GM18511 (cell line): Measurements from ENCODE around the gene RFX7.

ENCODE experiments used
- ATAC-seq: cut with Tn5 transposase; IDR thresholded peaks from one replicate; pipeline ENCODE4 v1.9.1; 2021; ENCODE audit warnings: mild to moderate bottlenecking, moderate library complexity; ENCODE audit not compliant: unreplicated experiment

Gene RFX7

GRCh38 chr15:56244811-56245576 lies 1.3 kb upstream of the RFX7 start:
- no peak for ATAC-seq

GRCh38 chr15:56244038-56244810 lies 545 bp upstream of the RFX7 start:
- ATAC-seq = no peak

GRCh38 chr15:56242576-56243162 lies 1.0 kb downstream of the RFX7 start:
- ATAC-seq = no peak

- no peak for ATAC-seq
Measured at GRCh38 chr15:56241374-56242105, 2.1 kb downstream of the RFX7 start.

DNA sequence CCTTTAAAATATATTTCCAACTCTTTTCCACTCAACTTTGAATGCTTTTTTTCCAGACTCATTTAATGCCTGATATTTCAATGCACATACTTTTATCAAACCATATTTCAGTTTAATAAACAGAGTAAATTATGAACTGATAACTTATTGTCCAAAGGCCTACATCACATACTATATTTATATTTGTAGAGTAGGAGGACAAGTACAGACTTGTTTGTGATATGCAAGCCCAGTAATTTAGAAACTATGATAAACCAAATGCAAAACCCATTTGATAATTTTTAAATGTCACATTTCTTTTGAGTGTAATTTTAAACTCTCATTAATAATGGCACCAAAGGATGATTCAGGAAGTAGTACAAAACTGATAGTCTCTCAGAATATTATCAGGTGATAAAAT lies 3.3 kb downstream of the RFX7 start:
- no peak for ATAC-seq

GRCh38 chr15:56236197-56236596 lies 7.5 kb downstream of the RFX7 start:
- ATAC-seq = no peak

- ATAC-seq = no peak
Measured at GRCh38 chr15:56234804-56235203, 8.9 kb downstream of the RFX7 start.

- ATAC-seq = no peak
Measured at GRCh38 chr15:56233549-56233948, 10.1 kb downstream of the RFX7 start.

DNA sequence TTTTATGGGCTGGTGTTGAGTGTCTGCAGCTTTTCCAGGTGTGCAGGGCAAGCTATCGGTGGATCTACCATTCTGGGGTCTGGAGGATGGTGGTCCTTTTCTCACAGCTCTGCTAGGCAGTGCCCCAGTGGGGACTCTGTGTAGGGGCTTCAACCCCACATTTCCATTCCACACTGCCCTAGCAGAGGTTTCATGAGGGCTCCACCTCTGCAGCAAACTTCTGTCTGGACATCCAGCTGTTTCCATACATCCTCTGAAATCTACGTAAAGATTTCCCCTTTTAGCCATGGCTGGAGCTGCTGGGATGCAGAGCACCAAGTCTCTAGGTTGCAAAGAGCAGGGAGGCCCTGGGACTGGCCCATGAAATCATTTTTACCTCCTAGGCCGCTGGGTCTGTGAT lies 11.6 kb downstream of the RFX7 start:
- ATAC-seq = no peak

DNA sequence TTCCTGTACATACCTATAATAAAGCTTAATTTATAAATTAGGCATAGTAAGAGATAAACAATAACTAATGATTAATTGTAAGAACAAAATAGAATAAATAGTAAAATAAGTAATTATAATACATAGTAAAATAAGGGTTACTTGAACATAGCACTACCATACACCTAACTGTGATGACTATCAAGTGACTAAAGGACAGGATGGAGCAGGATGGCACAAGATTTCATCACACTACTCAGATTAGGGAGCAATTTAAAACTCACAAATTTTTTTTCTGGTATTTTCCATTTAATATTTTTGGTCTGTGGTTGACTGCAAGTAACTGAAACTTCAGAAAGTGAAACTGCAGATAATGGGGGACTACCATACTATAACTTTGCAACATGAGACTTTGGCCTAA lies 14.8 kb downstream of the RFX7 start:
- no peak for ATAC-seq

DNA sequence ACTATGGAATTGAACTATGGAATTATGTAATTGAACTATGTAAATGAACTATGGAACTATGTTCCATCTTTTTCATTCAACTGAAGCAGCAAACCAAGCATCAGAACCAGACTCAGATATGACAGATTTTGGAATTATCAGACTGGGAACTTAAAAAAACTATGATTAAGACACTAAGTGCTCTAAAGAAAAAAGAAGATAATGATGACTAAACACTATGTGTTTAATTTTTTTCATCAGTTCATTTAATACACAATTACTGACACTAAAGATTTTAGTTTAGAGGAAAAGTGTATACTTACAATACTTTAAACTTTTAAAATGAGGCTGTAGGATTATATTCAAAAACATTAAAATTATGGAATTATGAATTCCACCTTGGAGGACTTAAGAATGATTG lies 15.3 kb downstream of the RFX7 start:
- no peak for ATAC-seq

DNA sequence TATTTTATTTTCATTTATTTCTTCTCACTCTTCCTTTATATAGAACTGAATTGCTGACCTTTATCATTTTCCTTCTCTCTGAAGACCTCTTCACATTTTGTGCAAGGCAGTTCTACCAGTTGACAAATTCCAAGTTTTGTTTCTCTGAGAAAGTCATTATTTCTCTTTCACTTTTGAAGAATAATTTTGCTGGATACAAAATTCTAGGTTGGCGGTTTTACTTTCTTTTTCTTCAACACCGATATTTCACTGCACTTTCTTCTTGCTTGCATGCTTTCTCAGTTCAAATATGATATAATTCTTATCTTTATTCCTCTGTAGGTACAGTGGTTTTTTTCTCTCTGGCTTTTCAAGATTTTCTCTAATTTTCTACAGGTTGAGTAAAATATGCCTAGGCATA lies 15.9 kb downstream of the RFX7 start:
- no peak for ATAC-seq

GRCh38 chr15:56227306-56227705 lies 16.4 kb downstream of the RFX7 start:
- ATAC-seq = no peak

DNA sequence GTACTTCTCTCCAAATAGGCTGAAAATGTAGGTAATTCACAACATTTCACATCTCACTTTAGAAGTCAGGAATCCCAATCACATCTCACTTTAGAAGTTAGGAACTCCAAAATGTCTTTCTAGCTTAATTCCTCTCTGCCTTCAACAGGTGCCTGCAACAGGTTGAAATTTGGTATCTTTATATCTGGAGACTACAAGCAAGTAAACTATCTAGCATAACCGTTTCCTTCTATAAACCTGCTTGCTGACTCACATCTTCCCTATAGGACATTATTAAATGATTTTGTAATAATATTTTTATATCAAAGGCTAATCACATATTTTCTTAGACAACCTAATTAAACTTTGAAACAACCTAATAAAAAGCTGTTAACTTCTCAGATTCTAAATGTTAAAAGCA lies 18.2 kb downstream of the RFX7 start:
- no peak for ATAC-seq

- no peak for ATAC-seq
Measured at GRCh38 chr15:56222302-56222701, 21.4 kb downstream of the RFX7 start.

- no peak for ATAC-seq
Measured at GRCh38 chr15:56217341-56217740, 26.3 kb downstream of the RFX7 start.

DNA sequence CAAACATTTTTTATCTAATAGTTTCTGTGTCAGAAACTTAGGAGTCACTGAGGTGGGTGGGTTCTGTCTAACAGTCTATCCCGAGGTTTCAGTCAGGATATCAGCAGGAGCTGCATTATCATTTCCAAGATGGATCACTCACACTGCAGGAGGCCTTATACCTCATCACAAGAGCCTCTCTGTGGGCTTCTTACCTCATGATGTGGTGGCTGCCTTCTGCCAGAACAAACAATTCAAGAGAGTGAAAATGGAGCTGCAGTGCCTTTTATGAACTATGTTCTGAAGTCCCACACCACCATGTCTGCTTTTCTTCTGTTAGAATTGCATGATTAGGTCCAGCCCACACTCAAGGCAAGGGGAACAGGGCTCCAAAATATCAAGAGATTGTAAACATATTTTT lies 27.9 kb downstream of the RFX7 start:
- ATAC-seq = no peak

- ATAC-seq = no peak
Measured at GRCh38 chr15:56211960-56212550, 31.6 kb downstream of the RFX7 start.

DNA sequence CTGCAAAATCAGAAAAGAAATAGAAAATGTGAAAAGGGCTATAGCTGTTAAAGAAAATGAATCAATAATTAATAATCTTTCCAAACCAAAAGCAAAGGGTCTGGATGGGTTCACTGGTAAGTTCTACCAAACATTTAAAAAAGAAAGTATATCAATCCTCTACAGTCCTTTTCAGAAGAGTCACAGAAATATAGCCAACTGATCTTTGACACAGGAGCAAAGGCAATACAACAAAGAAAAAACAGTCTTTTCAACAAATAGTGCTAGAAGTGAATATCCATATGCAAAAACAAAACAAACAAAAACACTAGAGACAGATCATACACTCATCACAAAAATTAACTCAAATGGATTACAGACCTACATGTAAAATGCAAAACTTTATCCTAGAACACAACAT lies 32.6 kb downstream of the RFX7 start:
- ATAC-seq = no peak

GRCh38 chr15:56208641-56209155 lies 35.0 kb downstream of the RFX7 start:
- no peak for ATAC-seq

- ATAC-seq = no peak
Measured at GRCh38 chr15:56208185-56208584, 35.5 kb downstream of the RFX7 start.
